Frontal cortex (tissue), 4 donors: ENCODE results near the gene PDE9A. TPM values are rescaled to one million over a fixed set of nuclear protein-coding genes. Genes with fewer than 3 reads are reported as not detected.
"Not testable (repeated sequence)": the region's sequence is repeated elsewhere in the genome, so short reads cannot be mapped to it uniquely, and the experiment has no call there.

Experiments used
- DNase-seq, 2 donors: peaks; one replicate each; pipeline ENCODE4 v3.0.0; 2012; ENCODE audit warnings: low spot score in 2 of 2
- FAIRE-seq: peaks from 2 replicates; lab custom pipeline; 2012; peaks lifted over from hg19 to GRCh38; lab: Jason Lieb, UNC
- total RNA-seq: library from RNA; depleted of rRNA; stranded (reverse); fragments of >200 nt; gene quantifications from one replicate; pipeline ENCODE4 v1.2.3, GENCODE V29; 2014
- donor health status: control.
- donor health status: control.
- donor health status: control.

PDE9A gene
- total RNA-seq, 1 donor from 2014 or later = 13.0 TPM

DNA sequence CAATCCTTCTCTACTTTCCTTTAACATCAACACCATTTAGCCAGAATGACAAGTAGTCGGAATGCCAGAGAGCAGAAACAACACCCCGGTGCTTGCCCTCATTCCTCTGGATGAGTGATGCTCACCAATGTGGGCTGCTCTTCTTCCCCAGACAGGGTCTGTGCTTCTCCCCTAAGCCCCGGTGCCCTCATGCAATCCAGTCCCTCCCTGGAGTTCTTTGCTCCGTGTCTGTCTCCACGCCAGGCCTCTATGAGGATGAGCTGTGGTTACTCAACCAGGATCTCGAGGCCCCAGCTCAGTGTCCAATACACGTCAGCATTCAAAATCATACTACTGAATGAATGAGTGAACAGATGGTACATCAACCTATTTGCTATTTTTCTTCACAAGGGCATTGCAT lies 29.7 kb upstream of the PDE9A start:
- no peak for DNase-seq
- no peak for FAIRE-seq

DNA sequence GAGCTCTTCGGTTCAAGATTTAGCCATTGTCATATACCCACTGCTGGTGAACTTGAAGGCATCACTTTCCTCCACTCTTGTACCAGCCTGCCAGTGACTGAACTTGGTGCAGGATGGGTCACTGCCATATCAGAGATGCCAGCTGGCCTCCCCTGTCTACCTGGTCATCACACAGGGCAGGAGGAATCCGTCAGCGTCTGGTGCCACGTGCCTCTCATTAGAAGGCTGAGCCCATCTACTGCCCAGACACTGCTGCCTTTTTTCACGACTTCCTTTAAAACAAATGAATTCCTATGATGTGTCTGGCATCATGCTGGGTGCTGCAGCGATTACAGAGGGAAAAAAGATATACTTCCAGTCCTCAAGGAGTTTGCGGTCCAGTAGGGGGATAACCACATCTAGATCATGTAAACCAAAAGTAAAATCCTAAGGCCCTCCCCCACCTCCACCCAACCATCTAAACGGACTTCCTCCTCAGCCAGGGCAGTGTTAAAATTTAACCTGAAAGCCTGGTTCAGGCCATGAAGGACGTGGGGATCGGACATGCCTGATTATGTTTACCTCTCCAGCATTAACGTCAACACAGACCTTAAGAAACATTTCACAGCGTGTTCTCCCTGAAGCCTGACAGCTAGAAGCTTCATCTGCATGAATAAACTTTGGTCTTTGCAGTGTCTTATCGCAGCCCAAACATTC lies 29.2 kb upstream of the PDE9A start:
- DNase-seq (no peak), FAIRE-seq (no peak)

DNA sequence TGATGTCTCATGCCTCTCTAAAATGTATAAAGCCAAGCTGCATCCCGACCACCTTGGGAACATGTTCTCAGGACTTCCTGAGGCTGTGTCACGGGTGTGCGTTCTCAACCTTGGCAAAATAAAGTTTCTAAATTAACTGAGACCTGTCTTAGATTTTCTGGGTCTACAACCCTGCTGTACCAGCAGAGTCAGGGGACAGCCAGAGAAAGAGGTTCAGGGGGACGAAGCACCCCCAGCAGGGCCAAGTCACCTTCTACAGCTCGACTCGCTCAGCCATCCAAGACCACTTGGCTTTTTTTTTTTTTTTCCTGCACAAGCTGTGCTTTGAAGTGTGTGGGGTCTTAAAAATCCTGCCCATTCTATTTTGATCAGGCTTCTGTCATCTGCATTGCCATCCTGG lies 28.5 kb upstream of the PDE9A start:
- FAIRE-seq (no peak), DNase-seq (no peak)

DNA sequence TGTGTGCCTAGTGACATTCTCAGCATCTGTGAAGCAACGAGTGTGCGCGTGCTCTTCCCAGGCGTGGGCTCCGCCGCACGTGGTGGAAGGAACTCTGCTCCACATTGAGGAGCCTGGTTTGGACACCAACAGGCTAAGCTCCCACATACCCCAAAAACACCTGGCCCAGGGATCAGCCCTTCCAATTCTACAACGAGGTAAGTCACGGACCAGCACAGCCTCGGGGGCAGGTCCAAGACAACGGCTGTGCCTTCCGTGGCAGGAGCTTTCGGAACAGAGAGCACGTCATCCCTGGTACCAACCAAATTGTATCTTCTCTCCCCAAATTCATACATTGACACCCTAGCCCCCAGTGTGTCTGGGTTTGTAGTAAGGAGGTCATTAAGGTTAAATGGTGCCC lies 27.2 kb upstream of the PDE9A start:
- DNase-seq (no peak), FAIRE-seq (no peak)

DNA sequence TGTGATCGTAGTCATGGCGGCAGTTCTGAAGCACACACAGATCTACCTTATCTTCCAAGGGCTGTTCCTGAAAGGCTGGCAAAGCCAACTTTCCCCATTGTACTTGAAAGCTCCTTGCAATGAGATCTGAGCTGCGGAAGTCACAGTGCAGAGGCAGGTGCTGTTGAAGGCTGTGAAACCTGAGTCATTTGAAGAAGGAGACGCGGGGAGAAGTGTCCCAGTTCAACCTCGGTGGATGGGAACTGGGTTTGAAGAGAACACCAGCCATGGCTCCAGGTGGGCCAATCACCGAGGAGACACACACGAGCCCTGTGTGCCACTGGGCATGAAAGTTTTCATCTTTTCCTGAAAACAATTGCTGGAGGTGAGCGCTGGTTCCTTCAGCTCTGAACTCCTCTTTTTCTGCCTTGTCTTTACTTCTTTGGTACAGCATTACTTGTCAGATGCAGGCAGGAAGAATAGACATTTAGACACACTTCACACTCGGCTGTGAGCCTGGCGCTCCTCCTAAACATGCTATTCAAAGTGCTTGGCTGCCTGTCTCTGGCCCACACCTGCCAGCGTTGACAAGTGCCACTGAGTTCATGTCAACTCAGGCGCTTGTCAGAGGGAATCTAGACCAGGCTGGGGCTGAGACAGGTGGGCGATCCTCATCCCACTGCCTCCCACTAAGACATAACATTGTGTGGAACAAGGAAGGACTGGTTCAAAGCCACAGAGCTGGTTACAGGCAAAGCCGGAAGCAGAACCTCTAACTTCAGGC lies 25.7 kb upstream of the PDE9A start:
- FAIRE-seq = no peak
- DNase-seq = no peak

DNA sequence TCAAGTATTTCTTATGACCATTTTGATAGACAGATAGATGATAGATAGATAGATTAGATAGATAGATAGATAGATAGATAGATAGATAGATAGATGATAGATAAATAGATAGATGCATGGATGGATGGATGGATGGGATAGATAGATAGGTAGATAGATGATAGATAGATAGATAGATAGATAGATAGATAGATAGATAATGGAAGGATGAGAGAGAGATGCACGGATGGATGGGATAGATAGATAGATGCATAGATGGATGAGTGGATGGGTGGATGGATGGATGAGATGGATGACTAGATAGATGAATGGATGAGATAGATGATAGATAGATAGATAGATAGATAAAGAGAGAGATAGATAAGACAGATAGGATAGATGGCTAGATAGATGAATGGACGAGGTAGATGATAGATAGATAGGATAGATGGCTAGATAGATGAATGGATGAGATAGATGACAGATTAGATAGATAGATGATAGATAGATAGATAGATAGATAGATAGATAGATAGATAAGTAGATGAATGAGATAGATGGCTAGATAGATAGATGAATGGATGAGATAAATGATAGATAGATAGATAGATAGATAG lies 24.9 kb upstream of the PDE9A start:
- FAIRE-seq, DNase-seq: not testable (repeated sequence)

DNA sequence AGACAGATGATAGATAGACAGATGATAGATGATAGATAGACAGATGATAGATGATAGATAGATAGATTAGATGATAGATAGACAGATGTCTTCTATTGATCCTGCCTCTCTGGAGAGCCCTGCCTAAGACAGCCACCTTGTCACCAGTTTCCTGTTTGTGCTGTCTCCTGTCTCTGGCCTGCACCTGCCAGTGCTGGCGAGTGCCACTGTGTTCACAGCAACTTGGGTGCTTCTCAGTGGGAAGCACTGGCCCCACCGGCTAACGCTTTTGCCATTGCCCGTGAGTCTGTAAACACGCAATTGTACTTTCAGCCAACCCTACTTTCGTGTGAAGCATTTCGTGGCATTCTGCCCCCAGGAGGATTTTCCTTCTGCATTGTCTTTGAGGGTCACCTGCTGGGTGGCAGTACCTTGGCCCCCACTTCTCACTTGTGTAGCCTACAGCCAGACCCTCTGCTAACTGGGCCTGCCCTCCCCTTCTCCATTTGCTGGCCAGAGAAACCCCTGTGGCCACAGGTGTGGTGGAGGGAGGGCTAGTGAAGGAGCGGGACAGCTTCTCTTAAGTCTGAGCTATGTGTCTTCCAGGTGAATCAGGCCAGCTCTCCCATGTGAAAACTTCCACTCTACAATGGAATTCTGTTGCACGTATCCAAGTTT lies 23.4 kb upstream of the PDE9A start:
- DNase-seq (no peak), FAIRE-seq (no peak)

DNA sequence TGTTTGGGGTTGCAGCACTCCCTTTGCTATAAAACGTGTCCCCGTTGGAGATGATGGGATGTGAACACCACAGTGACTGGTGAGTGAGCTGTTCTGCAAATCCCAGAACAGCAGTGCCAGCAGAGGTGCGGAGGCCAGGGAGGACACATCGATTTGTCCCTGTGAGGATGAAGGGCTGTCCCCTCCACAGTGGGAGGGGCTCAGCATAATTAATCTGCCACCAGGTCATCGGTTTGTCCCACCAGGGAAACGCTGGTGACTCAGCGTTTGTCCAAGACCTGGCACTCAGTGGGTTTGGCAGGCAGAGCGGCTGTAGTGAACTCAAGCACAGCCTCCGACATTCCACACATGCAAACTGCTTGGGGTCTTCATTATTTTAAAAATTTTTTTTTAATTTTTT lies 22.8 kb upstream of the PDE9A start:
- DNase-seq = no peak
- FAIRE-seq = no peak

DNA sequence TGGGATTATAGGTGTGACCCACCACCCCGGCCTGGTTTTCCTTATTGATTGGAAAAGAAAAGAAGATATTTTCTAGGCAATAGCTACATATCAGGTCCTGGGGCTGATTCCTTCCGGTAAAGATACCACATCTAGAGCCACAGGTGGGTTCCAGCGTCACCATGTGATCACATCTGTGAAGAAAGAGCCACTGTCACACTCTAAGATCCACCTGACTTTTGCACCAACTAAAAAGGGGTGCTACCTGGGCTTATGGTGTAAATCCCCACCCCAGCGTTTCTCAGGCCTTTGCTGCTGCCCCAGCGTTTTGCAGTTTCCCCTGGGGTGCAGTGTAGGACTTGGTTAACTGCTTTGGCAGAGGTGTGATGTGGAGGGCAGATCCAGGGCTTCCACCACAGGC lies 22.3 kb upstream of the PDE9A start:
- FAIRE-seq (no peak), DNase-seq (no peak)

DNA sequence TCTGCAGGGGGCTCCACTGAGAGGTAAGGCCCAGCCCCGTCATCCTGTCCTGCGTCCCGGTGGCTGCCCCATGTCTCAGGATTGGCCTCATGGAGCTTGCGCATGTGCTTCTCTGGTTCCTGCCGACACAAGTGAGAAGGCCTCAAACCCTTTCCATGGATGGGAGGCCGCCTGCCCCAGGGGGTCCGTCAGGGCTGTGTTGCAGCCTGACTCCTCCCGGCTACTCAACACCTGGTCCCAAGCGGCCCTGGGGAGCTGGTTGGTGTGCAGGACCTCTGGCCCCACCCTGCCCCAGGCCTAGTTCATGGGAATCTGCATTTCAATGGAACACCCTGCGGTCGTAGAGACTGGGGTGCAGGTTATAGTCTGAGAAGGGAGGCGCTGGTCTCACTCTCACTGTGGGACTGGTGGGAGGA lies 21.1 kb upstream of the PDE9A start:
- FAIRE-seq (no peak), DNase-seq (no peak)

DNA sequence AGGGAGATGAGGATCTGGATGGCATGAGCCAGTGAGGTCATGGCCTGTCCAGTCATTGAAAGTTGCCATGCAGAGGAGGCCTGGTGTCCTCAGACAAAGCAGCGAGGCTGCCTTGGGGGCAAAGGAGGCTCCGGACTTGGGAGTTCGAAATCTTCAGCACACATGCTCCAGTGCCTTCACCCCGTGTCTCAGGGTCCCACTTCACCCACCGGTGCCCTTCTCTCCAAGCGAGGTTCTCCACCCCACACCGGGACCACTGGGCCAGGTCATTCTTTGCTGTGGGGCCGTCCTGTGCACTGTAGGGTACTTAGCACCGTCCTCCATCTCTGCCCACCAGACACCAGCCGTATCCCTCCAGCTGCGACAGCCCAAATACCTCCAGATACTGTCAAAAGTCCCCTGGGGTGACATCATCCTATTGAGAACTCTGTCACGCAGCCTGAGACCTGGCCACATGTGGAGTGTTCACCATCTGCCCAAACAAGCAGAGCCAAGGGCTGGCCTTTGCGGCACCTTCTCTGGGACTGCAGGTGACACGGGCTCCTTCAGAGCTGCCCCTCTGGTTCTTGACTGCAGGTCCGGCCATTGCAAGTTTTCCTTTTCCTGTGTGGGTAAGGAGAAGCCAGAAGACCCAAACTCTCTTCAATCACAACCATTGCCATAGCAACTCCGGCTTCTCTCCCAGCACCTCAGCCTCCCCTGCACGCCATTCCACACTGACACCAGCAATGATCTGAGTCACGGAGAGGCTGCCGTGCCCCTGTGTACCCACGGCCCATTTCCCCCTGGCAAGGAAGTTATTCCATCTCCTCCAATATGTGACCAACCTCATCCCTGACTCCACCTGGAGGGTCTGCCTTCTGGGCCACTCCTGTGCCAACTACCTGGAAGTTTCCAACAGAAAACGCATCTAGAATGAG lies 20.4 kb upstream of the PDE9A start:
- DNase-seq (no peak), FAIRE-seq (no peak)

DNA sequence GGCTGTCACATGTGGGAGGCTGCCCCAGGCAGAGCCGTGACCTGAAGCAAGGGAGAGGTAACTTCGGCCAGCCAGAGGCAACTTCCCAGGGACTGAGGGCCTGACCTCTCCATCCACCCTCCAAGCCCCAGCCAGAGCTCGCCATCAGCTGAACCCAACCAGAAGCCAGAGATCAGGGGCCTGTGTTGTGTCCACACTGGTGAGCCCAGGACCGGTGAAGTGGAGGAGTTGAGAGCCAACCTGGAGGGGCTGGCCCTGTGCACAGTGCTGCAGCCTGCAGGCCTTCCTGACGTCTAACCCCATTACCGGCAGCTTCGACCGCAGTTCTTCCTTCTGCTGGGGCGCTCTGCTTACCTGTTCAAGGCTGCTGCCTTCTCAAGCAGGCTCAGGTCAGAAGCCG lies 19.6 kb upstream of the PDE9A start:
- FAIRE-seq (no peak), DNase-seq (no peak)

DNA sequence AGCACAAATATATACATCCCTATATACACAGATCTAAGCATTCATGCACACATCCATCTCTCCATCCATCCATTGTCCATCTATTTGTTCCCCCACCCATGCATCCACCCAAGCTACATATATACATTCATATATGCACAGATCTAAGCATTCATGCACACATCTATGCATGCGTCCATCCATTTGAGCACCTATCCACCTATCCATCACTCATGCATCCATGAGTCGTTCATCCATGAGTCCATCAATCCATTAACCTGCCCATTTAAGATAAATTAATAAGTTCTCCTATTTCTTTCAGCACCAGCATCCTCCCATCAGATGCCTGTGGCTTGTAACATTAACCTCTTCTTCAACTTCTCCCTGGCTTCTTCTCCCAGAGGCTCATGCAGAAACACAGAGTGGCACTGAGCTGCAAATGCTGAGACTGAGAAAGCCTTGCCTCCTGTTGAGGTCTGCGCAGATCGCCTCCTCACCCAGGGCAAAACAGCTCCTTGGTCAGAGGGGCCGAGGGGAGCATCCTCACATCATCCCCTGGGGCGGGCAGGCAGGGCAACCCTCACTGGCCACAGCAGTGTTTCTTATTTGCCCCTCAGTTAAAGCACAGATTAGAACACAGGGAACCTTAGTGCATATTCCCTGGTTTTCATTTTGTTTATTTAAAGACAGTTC lies 17.4 kb upstream of the PDE9A start:
- FAIRE-seq = no peak
- DNase-seq = no peak

DNA sequence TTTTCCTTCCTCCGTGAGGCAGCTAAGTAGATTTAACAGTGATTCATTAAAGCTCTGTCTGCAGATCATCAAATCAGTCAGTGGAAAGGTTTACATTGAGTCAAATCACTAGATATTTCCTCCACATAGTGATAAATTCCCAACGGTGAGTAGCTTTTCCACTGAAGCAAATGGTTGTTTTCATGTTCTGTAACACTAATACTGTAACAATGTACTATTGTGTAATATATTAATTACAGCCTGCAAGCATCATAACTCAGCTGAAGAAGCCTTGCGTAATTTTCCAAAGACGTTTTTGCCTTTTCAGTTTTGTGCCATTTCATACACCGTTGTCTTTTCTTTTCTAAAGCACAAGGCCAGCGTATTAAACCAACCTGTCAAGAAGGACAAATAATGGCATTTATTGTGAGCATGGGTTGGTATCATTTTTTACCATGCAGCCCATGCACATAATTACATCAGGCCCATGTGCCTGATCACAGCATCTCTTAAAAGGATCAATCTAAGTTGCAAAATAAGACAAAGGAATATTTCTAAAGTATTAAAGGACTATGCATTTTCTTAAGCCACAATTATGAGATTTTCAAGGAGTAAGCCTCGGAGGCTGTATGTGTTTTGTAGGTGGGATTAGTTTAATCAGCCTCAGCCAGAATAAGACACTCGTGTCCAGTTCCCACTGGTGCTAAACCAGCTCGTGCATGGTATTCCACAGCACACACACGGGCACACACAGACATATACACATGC lies 16.7 kb upstream of the PDE9A start:
- no peak for DNase-seq
- no peak for FAIRE-seq

DNA sequence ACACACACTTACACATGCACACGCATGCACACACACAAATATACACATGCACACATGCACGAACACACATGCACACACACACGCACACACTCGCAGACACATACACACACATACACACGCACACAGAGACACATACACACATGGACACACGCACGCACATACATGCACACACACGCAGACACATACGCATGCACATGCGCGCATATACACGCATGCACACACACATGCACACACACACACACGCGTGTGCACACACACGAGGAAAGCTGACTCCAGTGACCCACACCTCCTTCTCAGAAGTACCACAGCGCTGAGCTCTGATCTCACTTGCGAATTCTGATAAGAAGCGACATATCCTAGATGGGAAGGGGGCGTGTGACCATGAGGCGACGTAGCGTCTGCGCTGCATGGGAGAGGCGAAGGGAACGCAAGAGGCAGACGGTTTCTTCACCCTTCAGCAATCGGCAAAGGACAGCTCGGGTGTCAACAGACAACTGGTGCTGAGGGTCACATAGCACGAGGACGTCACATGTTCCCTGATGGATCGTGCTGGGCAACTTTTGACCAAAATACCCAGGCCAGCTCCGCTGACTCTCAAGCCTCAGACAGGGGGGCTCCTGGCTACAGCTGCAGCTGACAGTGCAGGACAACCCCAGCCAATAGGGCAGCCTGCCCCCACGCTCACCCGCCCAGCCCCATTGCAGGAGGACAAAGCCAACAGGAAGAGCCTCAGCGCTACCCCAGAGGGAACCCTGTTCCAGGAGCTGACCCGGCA lies 16.0 kb upstream of the PDE9A start:
- FAIRE-seq = no peak

DNA sequence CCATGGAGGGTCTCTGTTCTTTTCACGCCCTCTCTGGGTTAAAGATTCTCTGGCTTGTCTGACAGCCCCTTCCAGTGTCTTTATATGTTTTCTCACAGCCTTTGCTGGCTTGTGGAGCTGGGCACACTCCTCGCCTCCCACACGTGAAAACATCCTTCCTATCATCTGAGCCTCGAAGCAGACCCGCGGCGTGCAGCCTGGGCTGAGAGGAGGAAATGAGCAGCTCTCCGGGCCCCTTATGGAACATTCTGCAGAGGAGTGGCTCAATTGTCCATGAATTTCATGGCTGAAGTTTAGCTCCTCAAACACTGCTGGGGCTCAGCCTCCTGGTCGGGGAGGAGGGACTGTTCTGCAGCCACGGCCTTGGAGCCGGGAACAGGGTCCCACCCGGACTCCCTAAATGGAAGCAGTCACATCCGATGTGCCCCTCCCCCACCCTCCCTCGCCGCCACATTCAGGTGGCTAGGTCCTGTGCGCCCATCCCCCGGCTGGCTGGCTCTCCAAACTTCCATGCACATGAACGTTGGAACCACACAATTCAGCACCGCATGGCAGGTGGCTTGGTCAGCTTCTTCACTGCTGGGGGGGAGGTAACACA lies 15.1 kb upstream of the PDE9A start:
- no peak for FAIRE-seq
- no peak for DNase-seq

More for the DNA sequence above, 16.0 kb upstream of the PDE9A start:
- DNase-seq = no peak

DNA sequence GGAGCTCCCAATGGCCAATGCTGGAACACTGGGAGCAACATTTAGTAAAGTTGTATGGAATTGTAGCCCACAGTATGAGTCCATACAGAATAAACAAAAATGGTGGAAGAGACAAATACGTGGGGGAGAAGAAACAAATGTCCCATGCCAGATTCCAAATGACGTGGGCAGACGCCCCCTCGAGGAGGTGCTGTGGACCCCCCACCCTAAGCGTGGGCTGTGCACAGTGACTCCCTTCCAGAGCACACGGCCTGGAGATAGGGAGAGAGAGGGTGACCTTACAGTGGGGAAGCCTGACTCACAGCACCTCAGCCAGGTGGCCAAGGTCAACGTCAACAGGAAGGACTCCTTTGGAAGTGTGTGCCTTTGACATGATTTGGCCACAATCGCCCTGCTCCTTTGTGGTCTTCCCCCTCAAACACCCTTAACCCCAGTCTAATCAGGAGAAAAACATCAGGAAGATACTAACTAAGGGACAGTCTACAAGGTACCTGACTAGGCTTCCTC lies 13.7 kb upstream of the PDE9A start:
- DNase-seq (no peak), FAIRE-seq (no peak)
